K562 (cell line): Measurements from ENCODE around the gene SLIT1. TPM values are rescaled to one million over a fixed set of nuclear protein-coding genes. Genes with fewer than 3 reads are reported as not detected.

ENCODE experiments used
- ATAC-seq: fragments of 200-7000 bp; cut with Tn5 transposase; 3 replicates; pipeline ENCODE4 v1.9.1; 2020; ENCODE audit warnings: moderate library complexity
- BruUV-seq: library from RNA; stranded (reverse); fragments of 400-500 nt; replicated peaks from 2 replicates; lab custom pipeline; 2021; lab: Mats Ljungman, UMichigan
- CTCF ChIA-PET: fragments of 300-600 bp; formaldehyde crosslinking; extraction: SDS; loops from one replicate; lab custom pipeline; 2021; ENCODE audit warnings: low intra/inter-chr PET ratio; lab: Yijun Ruan, JAX
- POLR2A ChIA-PET: fragments of 300-600, 350-650 bp; sonication (Branson Sonifier 250); formaldehyde crosslinking; extraction: SDS; loops from one replicate; lab custom pipeline; 2021; ENCODE audit warnings: antibody characterized with exemption, inconsistent platforms; lab: Yijun Ruan, JAX
- DNase-seq, 4 experiments: peaks; one replicate each; pipeline versions ENCODE4 v3.0.0 to v3.0.0-alpha.2; 2011 to 2018; ENCODE audit warnings: low spot score in 3 of 4, mixed read lengths in 3 of 4; ENCODE audit errors: extremely low read depth in 1 of 4
- FAIRE-seq: peaks from 2 replicates; lab custom pipeline; 2011; peaks lifted over from hg19 to GRCh38; lab: Jason Lieb, UNC
- H2AFZ ChIP-seq: 2 replicates; pipeline ENCODE4 v1.6.0; 2011; ENCODE audit warnings: low read depth, low read length, control low read depth, inconsistent platforms
- H3K27ac ChIP-seq: fragments of 200-600 bp; 3 replicates; pipeline ENCODE4 v1.8.0; 2011; ENCODE audit warnings: low read depth, mild to moderate bottlenecking, control low read depth, inconsistent platforms, low read length, moderate library complexity, mixed read lengths; ENCODE audit errors: extremely low read depth
- H3K27me3 ChIP-seq, 2 experiments: fragments of 300-600 bp in 1 of 2; 2 replicates in 1 of 2; 3 replicates in 1 of 2; pipeline versions ENCODE4 v1.6.0 to v1.8.0; 2011; ENCODE audit warnings: inconsistent platforms in 2 of 2, low read length in 2 of 2, mild to moderate bottlenecking in 1 of 2, mixed read lengths in 1 of 2, moderate library complexity in 1 of 2; ENCODE audit not compliant: control insufficient read depth in 2 of 2, insufficient read depth in 2 of 2
- H3K36me3 ChIP-seq: fragments of 300-600 bp; 3 replicates; pipeline ENCODE4 v1.8.0; 2011; ENCODE audit warnings: mild to moderate bottlenecking, low read length, inconsistent platforms; ENCODE audit not compliant: control insufficient read depth, insufficient read depth
- H3K4me1 ChIP-seq, 2 experiments: fragments of 200-600 bp in 1 of 2; replicated peaks in 1 of 2; 2 replicates in 1 of 2; 3 replicates in 1 of 2; pipeline versions ENCODE4 v1.5.1 to v1.8.0; 2011; ENCODE audit warnings: inconsistent platforms in 2 of 2, low read length in 2 of 2, mild to moderate bottlenecking in 1 of 2, mixed read lengths in 1 of 2, moderate library complexity in 1 of 2; ENCODE audit not compliant: control insufficient read depth in 2 of 2, insufficient read depth in 2 of 2
- H3K4me2 ChIP-seq: 2 replicates; pipeline ENCODE4 v1.6.1; 2011; ENCODE audit warnings: low read length, control low read depth, inconsistent platforms, mixed read lengths; ENCODE audit not compliant: insufficient read depth
- H3K4me3 ChIP-seq: fragments of 200-600 bp; sonication (generic), shearing (Covaris generic); 2 replicates; pipeline ENCODE4 v1.5.1; 2016; ENCODE audit warnings: control low read depth, inconsistent platforms
- H3K79me2 ChIP-seq: fragments of 200-600 bp; 3 replicates; pipeline ENCODE4 v1.8.0; 2011; ENCODE audit warnings: low read length, inconsistent platforms; ENCODE audit not compliant: control insufficient read depth, insufficient read depth
- H3K9ac ChIP-seq, 2 experiments: 2 replicates each; pipeline versions ENCODE4 v1.6.0 to v1.6.1; 2011; ENCODE audit warnings: low read depth in 2 of 2, low read length in 2 of 2, control low read depth in 1 of 2, inconsistent platforms in 1 of 2, mild to moderate bottlenecking in 1 of 2, mixed read lengths in 1 of 2; ENCODE audit not compliant: insufficient read depth in 1 of 2
- H3K9me1 ChIP-seq: one replicate; pipeline ENCODE4 v1.6.0; 2011; ENCODE audit warnings: inconsistent platforms, mild to moderate bottlenecking, low read length, moderate library complexity; ENCODE audit not compliant: control insufficient read depth, insufficient read depth
- H3K9me3 ChIP-seq: replicated peaks from 2 replicates; pipeline ENCODE4 v1.5.1; 2011; ENCODE audit warnings: low read depth, low read length, inconsistent platforms; ENCODE audit not compliant: control insufficient read depth, insufficient read depth
- H4K20me1 ChIP-seq: replicated peaks from 2 replicates; pipeline ENCODE4 v1.6.1; 2011; ENCODE audit warnings: low read length, inconsistent platforms, mixed read lengths; ENCODE audit not compliant: control insufficient read depth, insufficient read depth
- BCOR ChIP-seq: fragments of 450-650 bp; IDR thresholded peaks from 2 replicates; pipeline ENCODE4 v1.6.1; 2016
- CBX8 ChIP-seq: fragments of 200-600 bp; sonication (generic); IDR thresholded peaks from 2 replicates; pipeline ENCODE4 v1.6.1; 2012; ENCODE audit warnings: borderline replicate concordance, mixed run types, low read depth, mild to moderate bottlenecking, moderate library complexity, mixed read lengths, low read length, control low read depth, inconsistent platforms; ENCODE audit not compliant: poor library complexity, severe bottlenecking; ENCODE audit errors: extremely low read depth
- EZH2 ChIP-seq: IDR thresholded peaks from 2 replicates; pipeline ENCODE4 v1.6.1; 2012; ENCODE audit warnings: low read depth, mild to moderate bottlenecking, inconsistent platforms, low read length, borderline replicate concordance
- MAFF ChIP-seq: IDR thresholded peaks from 2 replicates; pipeline ENCODE4 v1.6.1; 2012; ENCODE audit warnings: low read length, improper control_type of control experiment
- RBM25 ChIP-seq: fragments of 200-400 bp; formaldehyde crosslinking; IDR thresholded peaks from 2 replicates; pipeline ENCODE4 v1.6.1; 2018; ENCODE audit warnings: low read length, low read depth, moderate library complexity; ENCODE audit not compliant: severe bottlenecking
- ZFP36 ChIP-seq: fragments of 150-350 bp; IDR thresholded peaks from 2 replicates; pipeline ENCODE4 v1.6.1; 2018; ENCODE audit warnings: low read length, low read depth; ENCODE audit not compliant: partially characterized antibody
- ZNF239 ChIP-seq: fragments of 250-450 bp; sonication (Bioruptor Pico); IDR thresholded peaks from 2 replicates; pipeline ENCODE4 v1.4.0; 2020; ENCODE audit warnings: mild to moderate bottlenecking
- ZSCAN29 ChIP-seq: fragments of 450-650 bp; IDR thresholded peaks from 2 replicates; pipeline ENCODE4 v1.6.1; 2017
- WGBS: fragments of 100-300 bp; shearing (Covaris generic); methylation state at CpG from one replicate; pipeline ENCODE4 v1.1.6; 2016; ENCODE audit warnings: low coverage, mixed read lengths; ENCODE audit not compliant: insufficient coverage; ENCODE audit errors: missing lambda C conversion rate; 5-methylcytosine and 5-hydroxymethylcytosine counted together
- in situ Hi-C: fragments of 300-500 bp; cut with MboI; formaldehyde crosslinking; loops from 4 replicates; pipeline ENCODE4 v1.15.0; 2018; ENCODE audit warnings: inconsistent platforms, mixed read lengths
- intact Hi-C: fragments of 100-400 bp; cut with micrococcal nuclease; formaldehyde crosslinking; loops from 2 replicates; pipeline ENCODE4 v1.14.2; 2022
- polyA plus RNA-seq, 8 experiments: library from polyadenylated mRNA; depleted of rRNA in 4 of 8; stranded (reverse) in 5 of 8; unstranded in 3 of 8; fragments of >200 nt; fragmentation: Nextera tagmentation in 2 of 8; fragmentation: Illumina TruSeq in 1 of 8; extraction: Ambion mirVana in 2 of 8; extraction: Trizol in 1 of 8; gene quantifications; 2 replicates each; pipeline versions ENCODE4 v1.2.1 to v1.2.3, GENCODE V29; 2011 to 2014; ENCODE audit warnings: inconsistent platforms in 1 of 8, missing spikeins in 1 of 8
- total RNA-seq, 7 experiments: library from RNA; depleted of rRNA in 6 of 7; stranded (reverse); fragments of >200 nt in 6 of 7; fragmentation: Illumina TruSeq in 2 of 7; extraction: Trizol in 2 of 7; gene quantifications; 2 replicates each; pipeline versions ENCODE4 v1.2.1 to v1.2.3, GENCODE V29; 2011 to 2021; ENCODE audit warnings: low replicate concordance in 1 of 7
- TF ChIP-seq, protein P1 (sequence below): IDR thresholded peaks from 3 replicates; pipeline ENCODE4 v1.6.1; 2011; ENCODE audit warnings: borderline replicate concordance, mild to moderate bottlenecking, moderate library complexity; ENCODE audit not compliant: insufficient read length; ENCODE audit errors: extremely low read depth

SLIT1 gene
- total and polyA plus RNA-seq, 9 of the 15 experiments (the other 6 are each of a cell fraction or from before 2014, with no cell fraction given), result 0.01 to 0.11 (median 0.04) TPM; not detected in 3

DNA sequence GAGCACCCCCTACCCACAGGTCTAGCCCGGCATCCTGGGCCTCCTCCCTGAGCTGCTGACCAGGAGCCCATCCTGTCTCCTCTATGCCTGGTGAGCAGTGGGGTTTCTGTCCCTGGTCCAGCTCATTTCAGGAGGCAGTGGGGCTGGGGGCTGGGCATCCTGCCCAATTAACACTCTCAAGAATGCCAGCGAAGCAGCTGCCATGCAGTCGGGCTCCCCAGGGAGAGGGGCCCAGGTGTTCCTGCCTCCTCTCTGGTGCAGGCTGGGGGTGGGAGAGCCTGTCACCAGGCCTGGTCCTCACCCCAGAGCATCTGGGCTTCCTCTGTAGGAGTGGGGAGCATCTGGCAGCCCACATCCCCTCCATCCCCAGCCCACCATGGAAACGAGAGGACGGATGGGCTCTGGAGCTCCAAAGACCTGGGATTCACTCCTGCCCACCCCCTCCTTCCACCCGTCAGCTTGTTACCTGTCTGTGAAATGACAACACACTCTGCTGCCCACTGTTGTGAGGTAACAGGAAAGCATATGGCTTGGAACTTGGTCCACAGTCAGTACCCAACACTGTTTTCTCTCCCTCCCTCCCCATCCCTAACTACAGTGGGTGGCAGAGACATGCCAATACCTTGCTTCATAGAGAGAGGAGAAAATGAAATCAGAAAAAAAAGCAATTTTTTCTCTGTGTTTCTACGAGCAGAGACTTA, 69.1 kb downstream of the SLIT1 start (continued):
- TF ChIP-seq, protein P1, sequence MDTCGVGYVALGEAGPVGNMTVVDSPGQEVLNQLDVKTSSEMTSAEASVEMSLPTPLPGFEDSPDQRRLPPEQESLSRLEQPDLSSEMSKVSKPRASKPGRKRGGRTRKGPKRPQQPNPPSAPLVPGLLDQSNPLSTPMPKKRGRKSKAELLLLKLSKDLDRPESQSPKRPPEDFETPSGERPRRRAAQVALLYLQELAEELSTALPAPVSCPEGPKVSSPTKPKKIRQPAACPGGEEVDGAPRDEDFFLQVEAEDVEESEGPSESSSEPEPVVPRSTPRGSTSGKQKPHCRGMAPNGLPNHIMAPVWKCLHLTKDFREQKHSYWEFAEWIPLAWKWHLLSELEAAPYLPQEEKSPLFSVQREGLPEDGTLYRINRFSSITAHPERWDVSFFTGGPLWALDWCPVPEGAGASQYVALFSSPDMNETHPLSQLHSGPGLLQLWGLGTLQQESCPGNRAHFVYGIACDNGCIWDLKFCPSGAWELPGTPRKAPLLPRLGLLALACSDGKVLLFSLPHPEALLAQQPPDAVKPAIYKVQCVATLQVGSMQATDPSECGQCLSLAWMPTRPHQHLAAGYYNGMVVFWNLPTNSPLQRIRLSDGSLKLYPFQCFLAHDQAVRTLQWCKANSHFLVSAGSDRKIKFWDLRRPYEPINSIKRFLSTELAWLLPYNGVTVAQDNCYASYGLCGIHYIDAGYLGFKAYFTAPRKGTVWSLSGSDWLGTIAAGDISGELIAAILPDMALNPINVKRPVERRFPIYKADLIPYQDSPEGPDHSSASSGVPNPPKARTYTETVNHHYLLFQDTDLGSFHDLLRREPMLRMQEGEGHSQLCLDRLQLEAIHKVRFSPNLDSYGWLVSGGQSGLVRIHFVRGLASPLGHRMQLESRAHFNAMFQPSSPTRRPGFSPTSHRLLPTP, result no peak
- TF ChIP-seq MAFF (no peak), ZSCAN29 (no peak), CBX8 (no peak), EZH2 (no peak)

DNA sequence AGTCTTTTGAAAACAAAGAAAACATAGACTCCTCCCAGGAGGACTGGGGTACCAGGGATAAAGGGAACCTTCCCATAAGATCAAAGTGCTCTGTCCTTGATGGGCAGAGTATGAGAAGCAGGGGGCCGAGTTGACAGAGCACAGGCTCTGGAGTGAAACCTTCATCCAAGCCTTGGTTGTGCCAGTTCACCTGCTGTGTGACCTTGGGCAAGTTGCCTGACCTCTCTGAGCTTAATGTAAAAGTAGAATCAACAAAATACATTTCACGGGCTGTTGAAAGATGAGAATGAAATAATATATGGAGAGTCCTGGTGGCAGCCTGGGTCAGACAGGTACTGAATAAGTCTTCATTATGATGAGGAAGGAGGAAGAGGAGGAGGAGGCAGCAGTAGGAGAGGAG, 69.9 kb downstream of the SLIT1 start:
- in situ Hi-C loops, result no loop called here
- Histone ChIP-seq H3K27ac (no peak overlapping the region), H3K27me3 (peaks cover 10 to 56% of the 10 kb centered on the region in 2 experiments; a peak in 4 of 5 replicates), H3K4me1 (no peaks in the 10 kb centered on the region; a peak in 1 of 5 replicates), H3K4me2 (no peak overlapping the region), H3K36me3 (no peaks in the 10 kb centered on the region), H3K9me3 (no peaks in the 10 kb centered on the region), H4K20me1 (no peaks in the 10 kb centered on the region; the same call in 1 of the 2 replicates), H3K9me1 (no peaks in the 10 kb centered on the region), H3K79me2 (no peaks in the 10 kb centered on the region), H2AFZ (no peak overlapping the region), H3K4me3 (no peak overlapping the region), H3K9ac (no peak overlapping the region)
- DNase-seq (no peak), FAIRE-seq (no peak), ATAC-seq (no peak)
- WGBS, result 0% methylated on average over 1 of the region's 2 CpGs
- BruUV-seq, result no TSS peak
- TF ChIP-seq ZNF239 (CRISPR knock-in tag) (no peak), ZFP36 (peak; percentile 67), BCOR (peak; percentile 63), RBM25 (peak; percentile 84)
- ChIA-PET POLR2A (no interaction called here), CTCF (no interaction called here)
- intact Hi-C loops, result no loop called here
